Hematopoietic multipotent progenitor cell treated with erythropoietin and hydrocortisone succinate and interleukin-3 and kit ligand, for 15 days (in vitro differentiated cells): ENCODE results near the gene HOXC11.

Experiments
- DNase-seq: peaks from one replicate; pipeline ENCODE4 v3.0.0-alpha.2; 2015; ENCODE audit warnings: low spot score

HOXC11 gene

GRCh38 chr12:54024581-54025305 is 51.8 kb downstream of the HOXC11 start:
- no peak for DNase-seq

GRCh38 chr12:54025499-54026405 is 52.8 kb downstream of the HOXC11 start:
- no peak for DNase-seq

GRCh38 chr12:54026640-54027441 is 53.9 kb downstream of the HOXC11 start:
- no peak for DNase-seq
